NB4 (cell line): ENCODE results near the gene SLC39A8.

ENCODE experiments used
- POLR2A ChIP-seq: IDR thresholded peaks from 2 replicates; pipeline ENCODE4 v1.6.1; 2011; ENCODE audit warnings: mild to moderate bottlenecking; ENCODE audit not compliant: insufficient read length; ENCODE audit errors: extremely low read depth
- TF ChIP-seq, protein P1 (sequence below): IDR thresholded peaks from one replicate; pipeline ENCODE4 v1.5.1; 2012; ENCODE audit warnings: low read depth, low read length
- TF ChIP-seq, protein P2 (sequence below): IDR thresholded peaks from 2 replicates; pipeline ENCODE4 v1.6.1; 2011; ENCODE audit warnings: low read depth, low read length

DNA sequence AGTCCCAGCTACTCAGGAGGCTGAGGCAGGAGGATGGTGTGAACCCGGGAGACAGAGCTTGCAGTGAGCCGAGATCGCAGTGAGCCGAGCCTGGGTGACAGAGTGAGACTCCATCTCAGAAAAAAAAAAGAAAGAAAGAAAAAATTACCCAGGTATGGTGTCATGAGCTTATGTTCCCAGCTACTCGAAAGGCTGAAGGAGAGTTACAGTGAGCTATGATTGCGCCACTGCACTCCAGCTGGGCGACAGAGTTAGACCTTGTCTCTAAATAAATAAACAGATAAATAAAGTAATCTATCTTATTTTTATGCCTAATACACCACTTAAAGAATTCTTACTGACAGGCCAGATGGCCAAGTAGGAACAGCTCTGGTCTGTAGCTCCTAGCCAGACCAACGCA, 73.0 kb downstream of the SLC39A8 start:
- TF ChIP-seq, protein P1, sequence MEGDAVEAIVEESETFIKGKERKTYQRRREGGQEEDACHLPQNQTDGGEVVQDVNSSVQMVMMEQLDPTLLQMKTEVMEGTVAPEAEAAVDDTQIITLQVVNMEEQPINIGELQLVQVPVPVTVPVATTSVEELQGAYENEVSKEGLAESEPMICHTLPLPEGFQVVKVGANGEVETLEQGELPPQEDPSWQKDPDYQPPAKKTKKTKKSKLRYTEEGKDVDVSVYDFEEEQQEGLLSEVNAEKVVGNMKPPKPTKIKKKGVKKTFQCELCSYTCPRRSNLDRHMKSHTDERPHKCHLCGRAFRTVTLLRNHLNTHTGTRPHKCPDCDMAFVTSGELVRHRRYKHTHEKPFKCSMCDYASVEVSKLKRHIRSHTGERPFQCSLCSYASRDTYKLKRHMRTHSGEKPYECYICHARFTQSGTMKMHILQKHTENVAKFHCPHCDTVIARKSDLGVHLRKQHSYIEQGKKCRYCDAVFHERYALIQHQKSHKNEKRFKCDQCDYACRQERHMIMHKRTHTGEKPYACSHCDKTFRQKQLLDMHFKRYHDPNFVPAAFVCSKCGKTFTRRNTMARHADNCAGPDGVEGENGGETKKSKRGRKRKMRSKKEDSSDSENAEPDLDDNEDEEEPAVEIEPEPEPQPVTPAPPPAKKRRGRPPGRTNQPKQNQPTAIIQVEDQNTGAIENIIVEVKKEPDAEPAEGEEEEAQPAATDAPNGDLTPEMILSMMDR: no peak
- no peak for TF ChIP-seq POLR2A
- TF ChIP-seq, protein P2, sequence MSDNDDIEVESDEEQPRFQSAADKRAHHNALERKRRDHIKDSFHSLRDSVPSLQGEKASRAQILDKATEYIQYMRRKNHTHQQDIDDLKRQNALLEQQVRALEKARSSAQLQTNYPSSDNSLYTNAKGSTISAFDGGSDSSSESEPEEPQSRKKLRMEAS: no peak
